ENCODE measurements around the gene UBE2QL1.

The UBE2QL1 gene

GRCh38 chr5:6408627-6409446 lies 39.8 kb upstream of the UBE2QL1 start:
- Histone ChIP-seq H3K4me3 (ENCODE audit: low read length in 2 of 2) (no peak overlapping the region), H3K9me3 (ENCODE audit: control insufficient read depth in 2 of 2, low read length in 2 of 2) (no peaks in the 10 kb centered on the region), H3K27ac (ENCODE audit: low read length) (no peak overlapping the region), H3K36me3 (ENCODE audit: control insufficient read depth in 2 of 2, insufficient read depth in 2 of 2, low read length in 2 of 2) (no peaks in the 10 kb centered on the region), H3K9ac (ENCODE audit: low read length in 2 of 2) (no peak overlapping the region), H3K27me3 (ENCODE audit: control insufficient read depth in 1 of 2, insufficient read depth in 2 of 2, low read length in 2 of 2) (peaks cover 3 to 17% of the 10 kb centered on the region in 2 donors), H3K4me1 (ENCODE audit: control insufficient read depth, insufficient read depth, low read length) (no peaks in the 10 kb centered on the region)

- H3K4me1 ChIP-seq (ENCODE audit: control insufficient read depth, insufficient read depth, low read length) = no peaks in the 10 kb centered on the region
- H3K9ac ChIP-seq (ENCODE audit: low read length in 2 of 2) = no peak overlapping the region
- H3K27me3 ChIP-seq (ENCODE audit: control insufficient read depth in 1 of 2, insufficient read depth in 2 of 2, low read length in 2 of 2) = peaks cover 3 to 19% of the 10 kb centered on the region in 2 donors
- no peaks in the 10 kb centered on the region for H3K9me3 ChIP-seq (ENCODE audit: control insufficient read depth in 2 of 2, low read length in 2 of 2)
- no peak overlapping the region for H3K4me3 ChIP-seq (ENCODE audit: low read length in 2 of 2)
- no peak overlapping the region for H3K27ac ChIP-seq (ENCODE audit: low read length)
- H3K36me3 ChIP-seq (ENCODE audit: control insufficient read depth in 2 of 2, insufficient read depth in 2 of 2, low read length in 2 of 2) = no peaks in the 10 kb centered on the region
Measured at GRCh38 chr5:6410421-6410820, 38.2 kb upstream of the UBE2QL1 start.

GRCh38 chr5:6411141-6411540 lies 37.5 kb upstream of the UBE2QL1 start:
- no peak overlapping the region for H3K9ac ChIP-seq (ENCODE audit: low read length in 2 of 2)
- H3K27ac ChIP-seq (ENCODE audit: low read length) = no peak overlapping the region
- no peaks in the 10 kb centered on the region for H3K4me1 ChIP-seq (ENCODE audit: control insufficient read depth, insufficient read depth, low read length)
- no peaks in the 10 kb centered on the region for H3K9me3 ChIP-seq (ENCODE audit: control insufficient read depth in 2 of 2, low read length in 2 of 2)
- H3K27me3 ChIP-seq (ENCODE audit: control insufficient read depth in 1 of 2, insufficient read depth in 2 of 2, low read length in 2 of 2) = peaks cover 3 to 19% of the 10 kb centered on the region in 2 donors
- H3K4me3 ChIP-seq (ENCODE audit: low read length in 2 of 2) = no peak overlapping the region
- H3K36me3 ChIP-seq (ENCODE audit: control insufficient read depth in 2 of 2, insufficient read depth in 2 of 2, low read length in 2 of 2) = no peaks in the 10 kb centered on the region

- Histone ChIP-seq H3K27ac (ENCODE audit: low read length) (no peak overlapping the region), H3K9me3 (ENCODE audit: control insufficient read depth in 2 of 2, low read length in 2 of 2) (no peaks in the 10 kb centered on the region), H3K9ac (ENCODE audit: low read length in 2 of 2) (no peak overlapping the region), H3K4me1 (ENCODE audit: control insufficient read depth, insufficient read depth, low read length) (no peaks in the 10 kb centered on the region), H3K27me3 (ENCODE audit: control insufficient read depth in 1 of 2, insufficient read depth in 2 of 2, low read length in 2 of 2) (peaks cover 0 to 19% of the 10 kb centered on the region in 2 donors), H3K4me3 (ENCODE audit: low read length in 2 of 2) (peak overlapping the region in 1 of 2 donors; percentile 8), H3K36me3 (ENCODE audit: control insufficient read depth in 2 of 2, insufficient read depth in 2 of 2, low read length in 2 of 2) (no peaks in the 10 kb centered on the region)
Measured at GRCh38 chr5:6412811-6413210, 35.8 kb upstream of the UBE2QL1 start.

- Histone ChIP-seq H3K36me3 (ENCODE audit: control insufficient read depth in 2 of 2, insufficient read depth in 2 of 2, low read length in 2 of 2) (no peaks in the 10 kb centered on the region), H3K27ac (ENCODE audit: low read length) (no peak overlapping the region), H3K4me1 (ENCODE audit: control insufficient read depth, insufficient read depth, low read length) (peaks cover 8% of the 10 kb centered on the region), H3K4me3 (ENCODE audit: low read length in 2 of 2) (no peak overlapping the region), H3K9ac (ENCODE audit: low read length in 2 of 2) (no peak overlapping the region), H3K27me3 (ENCODE audit: control insufficient read depth in 1 of 2, insufficient read depth in 2 of 2, low read length in 2 of 2) (peaks cover 0 to 2% of the 10 kb centered on the region in 2 donors), H3K9me3 (ENCODE audit: control insufficient read depth in 2 of 2, low read length in 2 of 2) (no peaks in the 10 kb centered on the region)
Measured at GRCh38 chr5:6417657-6418056, 31.0 kb upstream of the UBE2QL1 start.

GRCh38 chr5:6418679-6419276 lies 29.9 kb upstream of the UBE2QL1 start:
- Histone ChIP-seq H3K9me3 (ENCODE audit: control insufficient read depth in 2 of 2, low read length in 2 of 2) (no peaks in the 10 kb centered on the region), H3K9ac (ENCODE audit: low read length in 2 of 2) (no peak overlapping the region), H3K27ac (ENCODE audit: low read length) (no peak overlapping the region), H3K36me3 (ENCODE audit: control insufficient read depth in 2 of 2, insufficient read depth in 2 of 2, low read length in 2 of 2) (no peaks in the 10 kb centered on the region), H3K27me3 (ENCODE audit: control insufficient read depth in 1 of 2, insufficient read depth in 2 of 2, low read length in 2 of 2) (peaks cover 0 to 2% of the 10 kb centered on the region in 2 donors), H3K4me3 (ENCODE audit: low read length in 2 of 2) (no peak overlapping the region), H3K4me1 (ENCODE audit: control insufficient read depth, insufficient read depth, low read length) (peaks cover 8% of the 10 kb centered on the region)

GRCh38 chr5:6419340-6419852 lies 29.3 kb upstream of the UBE2QL1 start:
- Histone ChIP-seq H3K27ac (ENCODE audit: low read length) (no peak overlapping the region), H3K4me1 (ENCODE audit: control insufficient read depth, insufficient read depth, low read length) (peaks cover 8% of the 10 kb centered on the region), H3K9ac (ENCODE audit: low read length in 2 of 2) (no peak overlapping the region), H3K4me3 (ENCODE audit: low read length in 2 of 2) (no peak overlapping the region), H3K9me3 (ENCODE audit: control insufficient read depth in 2 of 2, low read length in 2 of 2) (no peaks in the 10 kb centered on the region), H3K36me3 (ENCODE audit: control insufficient read depth in 2 of 2, insufficient read depth in 2 of 2, low read length in 2 of 2) (no peaks in the 10 kb centered on the region), H3K27me3 (ENCODE audit: control insufficient read depth in 1 of 2, insufficient read depth in 2 of 2, low read length in 2 of 2) (peaks cover 0 to 4% of the 10 kb centered on the region in 2 donors)

- H3K36me3 ChIP-seq (ENCODE audit: control insufficient read depth in 2 of 2, insufficient read depth in 2 of 2, low read length in 2 of 2) = no peaks in the 10 kb centered on the region
- no peaks in the 10 kb centered on the region for H3K9me3 ChIP-seq (ENCODE audit: control insufficient read depth in 2 of 2, low read length in 2 of 2)
- H3K4me3 ChIP-seq (ENCODE audit: low read length in 2 of 2) = no peak overlapping the region
- peaks cover 0 to 4% of the 10 kb centered on the region in 2 donors for H3K27me3 ChIP-seq (ENCODE audit: control insufficient read depth in 1 of 2, insufficient read depth in 2 of 2, low read length in 2 of 2)
- H3K27ac ChIP-seq (ENCODE audit: low read length) = no peak overlapping the region
- no peak overlapping the region for H3K9ac ChIP-seq (ENCODE audit: low read length in 2 of 2)
- peaks cover 8% of the 10 kb centered on the region for H3K4me1 ChIP-seq (ENCODE audit: control insufficient read depth, insufficient read depth, low read length)
Measured at GRCh38 chr5:6423327-6424109, 25.1 kb upstream of the UBE2QL1 start.

- Histone ChIP-seq H3K27ac (ENCODE audit: low read length) (no peak overlapping the region), H3K27me3 (ENCODE audit: control insufficient read depth in 1 of 2, insufficient read depth in 2 of 2, low read length in 2 of 2) (peaks cover 0 to 4% of the 10 kb centered on the region in 2 donors), H3K9ac (ENCODE audit: low read length in 2 of 2) (no peak overlapping the region), H3K9me3 (ENCODE audit: control insufficient read depth in 2 of 2, low read length in 2 of 2) (no peaks in the 10 kb centered on the region), H3K4me3 (ENCODE audit: low read length in 2 of 2) (no peak overlapping the region), H3K4me1 (ENCODE audit: control insufficient read depth, insufficient read depth, low read length) (peaks cover 5% of the 10 kb centered on the region), H3K36me3 (ENCODE audit: control insufficient read depth in 2 of 2, insufficient read depth in 2 of 2, low read length in 2 of 2) (no peaks in the 10 kb centered on the region)
Measured at GRCh38 chr5:6424110-6424659, 24.5 kb upstream of the UBE2QL1 start.

GRCh38 chr5:6424700-6425099 lies 24.0 kb upstream of the UBE2QL1 start:
- Histone ChIP-seq H3K27me3 (ENCODE audit: control insufficient read depth in 1 of 2, insufficient read depth in 2 of 2, low read length in 2 of 2) (peaks cover 0 to 4% of the 10 kb centered on the region in 2 donors), H3K27ac (ENCODE audit: low read length) (no peak overlapping the region), H3K36me3 (ENCODE audit: control insufficient read depth in 2 of 2, insufficient read depth in 2 of 2, low read length in 2 of 2) (no peaks in the 10 kb centered on the region), H3K9ac (ENCODE audit: low read length in 2 of 2) (no peak overlapping the region), H3K4me3 (ENCODE audit: low read length in 2 of 2) (no peak overlapping the region), H3K4me1 (ENCODE audit: control insufficient read depth, insufficient read depth, low read length) (peaks cover under 1% of the 10 kb centered on the region), H3K9me3 (ENCODE audit: control insufficient read depth in 2 of 2, low read length in 2 of 2) (no peaks in the 10 kb centered on the region)

Data from stomach smooth muscle (tissue), 2 donors.